Measurements from ENCODE around the gene LRCH4. TPM values are rescaled to one million over a fixed set of nuclear protein-coding genes. Genes with fewer than 3 reads are reported as not detected.

The LRCH4 gene
- polyA plus RNA-seq, 2 of the 4 experiments (the other 2 are of a cell fraction) = 5.5 to 17.1 TPM

- ChIA-PET CTCF (interaction anchor here (0.7 to 8.5 kb wide), 13 partner anchors 9 to 222 kb away, joined by 3 to 142 read pairs (median 4); partner anchors contain the start of genes ACTL6B, GIGYF1, MOSPD3 and POP7), POLR2A (interaction anchor here (0.7 to 1.2 kb wide), 2 partner anchors 44 to 45 kb away, joined by 3 read pairs; partner anchors contain the start of genes FBXO24 and LRCH4)
- no peak for FAIRE-seq
- Histone ChIP-seq H3K4me1 (0 out of 3 replicates have a peak, but pooled peaks cover 7% of the 10 kb centered on the region), H3K9me3 (no peaks in the 10 kb centered on the region), H3K4me3 (no peak overlapping the region), H3K27ac (no peak overlapping the region), H3K4me2 (no peak overlapping the region)
- DNase-seq (ENCODE audit: low read depth in 1 of 2, low spot score in 1 of 2) = no peak
- 100% methylated on average over 4 of the region's 4 CpGs for WGBS (ENCODE audit: missing lambda C conversion rate)
- no peak for TF ChIP-seq ZFP36 (IDR thresholded peaks at IDR 0.05; ENCODE audit: borderline replicate concordance, partially characterized antibody)
- no peak for TF ChIP-seq RARB (CRISPR knock-in tag; IDR thresholded peaks at IDR 0.05)
- no peak for TF ChIP-seq CBX2 (IDR thresholded peaks at IDR 0.05; ENCODE audit: borderline replicate concordance, low read depth)
- TF ChIP-seq HOXB13 (CRISPR knock-in tag; IDR thresholded peaks at IDR 0.05; ENCODE audit: low read depth) = no peak
- TF ChIP-seq FOXS1 (CRISPR knock-in tag; IDR thresholded peaks at IDR 0.05) = no peak
- ATAC-seq = no peak
Measured at GRCh38 chr7:100630066-100630465, 44.1 kb upstream of the LRCH4 start.

GRCh38 chr7:100629117-100629716, 43.3 kb upstream of the LRCH4 start:
- Histone ChIP-seq H3K9me3 (no peaks in the 10 kb centered on the region), H3K4me2 (no peak overlapping the region), H3K4me3 (no peak overlapping the region), H3K4me1 (0 out of 3 replicates have a peak, but pooled peaks cover 7% of the 10 kb centered on the region), H3K27ac (no peak overlapping the region)
- ATAC-seq = peak; percentile 15 to 42; a peak in 3 of 6 replicates
- peak; percentile 72 to 75 for DNase-seq (ENCODE audit: low read depth in 1 of 2, low spot score in 1 of 2)
- no peak for FAIRE-seq
- WGBS (ENCODE audit: missing lambda C conversion rate) = 76% methylated on average over 11 of the region's 11 CpGs
- CTCF ChIA-PET = interaction anchor here (0.7 to 8.5 kb wide), 13 partner anchors 8 to 223 kb away, joined by 3 to 142 read pairs (median 6); partner anchors contain the start of genes GIGYF1, MOSPD3, POP7 and SLC12A9
- POLR2A ChIA-PET = interaction anchor here (0.7 to 1.5 kb wide), 3 partner anchors 11 to 45 kb away, joined by 3 read pairs; partner anchors contain the start of genes FBXO24 and LRCH4
- peak; percentile 27; the same call in 1 of the 3 replicates for TF ChIP-seq CTCF (IDR thresholded peaks at IDR 0.05)
- TF ChIP-seq MYC (IDR thresholded peaks at IDR 0.05; ENCODE audit: borderline replicate concordance, low read length) = no peak
- peak in 1 of 2 experiments; percentile 25; a peak in 1 of 5 replicates for TF ChIP-seq RAD21 (conservative IDR thresholded peaks at IDR 0.05 in 1 of 2, IDR thresholded peaks at IDR 0.05 in 1 of 2)

GRCh38 chr7:100627238-100627549, 41.3 kb upstream of the LRCH4 start:
- 0 out of 3 replicates have a peak, but pooled peaks cover 4% of the 10 kb centered on the region for H3K4me1 ChIP-seq
- POLR2A ChIA-PET = interaction anchor here (0.6 to 2.2 kb wide), 4 partner anchors 10 to 198 kb away, joined by 3 to 10 read pairs (median 4); partner anchors contain the start of genes MOSPD3 and ZCWPW1
- FAIRE-seq (no peak), ATAC-seq (no peak), DNase-seq (ENCODE audit: low read depth in 1 of 2, low spot score in 1 of 2) (no peak)
- 95% methylated on average over 16 of the region's 21 CpGs for WGBS (ENCODE audit: missing lambda C conversion rate)
- no peaks in the 10 kb centered on the region for H3K9me3 ChIP-seq
- peak overlapping the region; percentile 90; the same call in 2 of the 3 replicates for H3K4me2 ChIP-seq
- CTCF ChIA-PET = interaction anchor here (7.9 kb wide), 1 partner anchor 13 kb away, joined by 69 read pairs; the partner anchor contains the start of gene MOSPD3
- no peak overlapping the region for H3K4me3 ChIP-seq
- TF ChIP-seq PBX3 (IDR thresholded peaks at IDR 0.05) (no peak), NPAS2 (CRISPR knock-in tag; IDR thresholded peaks at IDR 0.05; ENCODE audit: borderline replicate concordance) (no peak), CEBPB (IDR thresholded peaks at IDR 0.05) (no peak), HDAC2 (IDR thresholded peaks at IDR 0.05) (no peak), MYC (IDR thresholded peaks at IDR 0.05; ENCODE audit: borderline replicate concordance, low read length) (no peak), MAX (IDR thresholded peaks at IDR 0.05) (no peak), ZC3H11A (IDR thresholded peaks at IDR 0.05) (no peak), ZFP36 (IDR thresholded peaks at IDR 0.05; ENCODE audit: borderline replicate concordance, partially characterized antibody) (no peak), FOSL2 (IDR thresholded peaks at IDR 0.05) (no peak), FOSL2 (CRISPR knock-in tag; IDR thresholded peaks at IDR 0.05) (no peak), HMGXB4 (CRISPR knock-in tag; IDR thresholded peaks at IDR 0.05; ENCODE audit: borderline replicate concordance) (no peak), JUNB (IDR thresholded peaks at IDR 0.05) (no peak), MAZ (IDR thresholded peaks at IDR 0.05; ENCODE audit: borderline replicate concordance, low read depth, low read length) (no peak), CBX8 (IDR thresholded peaks at IDR 0.05) (no peak)
- H3K27ac ChIP-seq = peak overlapping the region in 1 of 2 experiments; percentile 89; a peak in 3 of 6 replicates

All from A549 (cell line).